Fibroblast of lung (primary cell): ENCODE measurements around the gene MAPK6.
A peak's percentile ranks its signal among the peaks of the same experiment; 100 is the strongest.

ENCODE experiments used
- CTCF ChIP-seq, 2 donors: IDR thresholded peaks in 1 of 2; conservative IDR thresholded peaks in 1 of 2; 1 replicate in 1 of 2; 2 replicates in 1 of 2; pipeline ENCODE4 v1.5.1; 2011 to 2012; ENCODE audit warnings: low read length in 2 of 2, control low read depth in 1 of 2, inconsistent platforms in 1 of 2, low read depth in 1 of 2, mild to moderate bottlenecking in 1 of 2
- EZH2 ChIP-seq: IDR thresholded peaks from 2 replicates; pipeline ENCODE4 v1.5.1; 2012; ENCODE audit warnings: low read length, control low read depth, mild to moderate bottlenecking; ENCODE audit errors: missing control alignments

- TF ChIP-seq CTCF (conservative IDR thresholded peaks at IDR 0.05 in 1 of 2, IDR thresholded peaks at IDR 0.05 in 1 of 2; ENCODE audit: low read depth in 1 of 2, low read length in 2 of 2) (peak; percentile 15 to 24), EZH2 (no peak)
Measured at GRCh38 chr15:52076889-52077781, 58.1 kb downstream of the MAPK6 start.
